GM10266 (cell line): ENCODE measurements around the gene SLC49A4.
A peak's percentile ranks its signal among the peaks of the same experiment; 100 is the strongest.

ENCODE experiments used
- DNase-seq: peaks from one replicate; pipeline ENCODE4 v3.0.0; 2012; ENCODE audit errors: extremely low spot score
- CTCF ChIP-seq: IDR thresholded peaks from 2 replicates; pipeline ENCODE4 v1.5.1; 2012; ENCODE audit warnings: mild to moderate bottlenecking, low read depth; ENCODE audit not compliant: control insufficient read depth, insufficient read depth; ENCODE audit errors: missing control alignments

SLC49A4 gene

GRCh38 chr3:122916084-122916483 lies 121.2 kb downstream of the SLC49A4 start:
- DNase-seq: peak; percentile 8
- no peak for TF ChIP-seq CTCF

- no peak for TF ChIP-seq CTCF
Measured at GRCh38 chr3:122916580-122916979, 121.7 kb downstream of the SLC49A4 start.

GRCh38 chr3:122917412-122917811 lies 122.5 kb downstream of the SLC49A4 start:
- DNase-seq: no peak
- no peak for TF ChIP-seq CTCF

More at GRCh38 chr3:122916580-122916979, 121.7 kb downstream of the SLC49A4 start:
- DNase-seq: peak; percentile 65

GRCh38 chr3:122918576-122919290 lies 123.9 kb downstream of the SLC49A4 start:
- no peak for TF ChIP-seq CTCF
- no peak for DNase-seq

- TF ChIP-seq CTCF: no peak
- DNase-seq: no peak
Measured at GRCh38 chr3:122919291-122919610, 124.4 kb downstream of the SLC49A4 start.

GRCh38 chr3:122920986-122921385 lies 126.1 kb downstream of the SLC49A4 start:
- no peak for TF ChIP-seq CTCF

GRCh38 chr3:122921791-122922651 lies 127.2 kb downstream of the SLC49A4 start:
- TF ChIP-seq CTCF: peak; percentile 3
- DNase-seq: peak; percentile 52

More at GRCh38 chr3:122920986-122921385, 126.1 kb downstream of the SLC49A4 start:
- DNase-seq: no peak
